Measurements from ENCODE around the gene RASSF8.
"Not testable (repeated sequence)": the region's sequence is repeated elsewhere in the genome, so short reads cannot be mapped to it uniquely, and the experiment has no call there.

The RASSF8 gene

DNA sequence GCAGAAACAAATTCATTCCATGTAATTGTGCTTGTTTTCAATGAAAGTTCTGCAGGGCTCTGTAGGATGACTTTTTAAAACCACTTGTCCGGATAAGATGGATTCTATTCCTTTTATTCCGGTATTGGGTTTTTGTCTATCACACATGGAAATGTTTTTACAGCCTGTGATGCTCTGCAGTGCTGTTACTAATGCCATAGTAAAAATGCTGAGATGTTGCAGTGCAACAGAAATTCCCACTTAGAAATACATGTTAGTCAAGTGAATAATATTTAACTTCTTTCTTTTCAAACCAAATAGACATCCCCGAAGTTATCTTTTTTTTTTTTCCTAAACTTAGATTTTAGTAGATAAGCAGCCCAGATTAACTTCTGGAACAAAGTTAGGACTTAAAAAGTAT is 71.9 kb downstream of the RASSF8 start:
- DNase-seq (ENCODE audit: low read depth): no peak

- no peak for DNase-seq (ENCODE audit: low read depth)
Observed at GRCh38 chr12:26031318-26031717, 72.8 kb downstream of the RASSF8 start.

DNA sequence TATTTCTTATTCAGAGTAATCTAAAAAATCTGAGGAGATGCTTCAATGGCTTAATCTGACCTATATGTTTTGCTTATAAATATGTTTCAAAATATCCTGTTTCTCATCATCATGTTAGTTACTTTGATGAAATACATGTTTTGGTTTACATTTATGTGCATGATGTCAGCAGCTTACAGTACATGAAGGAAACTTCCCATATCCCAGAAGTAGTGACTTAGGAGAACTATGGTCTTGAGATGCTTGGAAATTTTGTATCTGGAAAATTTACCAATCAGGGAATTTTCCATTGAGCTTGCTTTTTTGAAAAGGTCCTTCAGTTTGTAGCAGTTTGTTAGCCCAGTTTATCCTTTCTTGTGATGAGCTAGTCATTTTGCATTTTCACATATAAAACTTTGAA is 73.3 kb downstream of the RASSF8 start:
- DNase-seq (ENCODE audit: low read depth): no peak

- DNase-seq (ENCODE audit: low read depth): no peak
Observed at GRCh38 chr12:26032290-26032689, 73.8 kb downstream of the RASSF8 start.

DNA sequence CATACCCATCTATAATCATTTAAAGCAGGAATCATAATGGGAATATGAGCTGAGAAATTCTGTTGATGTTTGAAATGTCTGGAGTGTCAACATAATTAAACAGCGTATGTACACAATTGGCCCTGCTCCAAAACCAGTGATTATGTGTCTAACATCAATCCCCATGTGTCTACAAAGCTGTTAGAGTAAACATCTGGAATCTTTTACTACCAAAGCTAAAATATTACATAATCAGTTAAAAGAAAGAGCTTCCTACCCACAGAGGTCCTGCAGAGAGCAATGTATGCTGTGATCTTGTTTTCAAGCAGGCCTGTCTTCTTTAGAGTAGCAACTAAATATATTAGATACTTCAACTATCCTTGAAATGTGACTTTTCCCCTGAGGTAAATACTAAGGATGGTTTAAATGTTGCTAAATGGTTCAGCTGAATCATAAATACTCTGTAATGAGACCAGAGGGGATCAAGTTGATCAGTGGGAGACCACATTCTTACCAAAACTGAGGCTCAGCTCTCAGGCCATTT is 74.3 kb downstream of the RASSF8 start:
- no peak for DNase-seq (ENCODE audit: low read depth)

GRCh38 chr12:26034371-26035142 is 76.1 kb downstream of the RASSF8 start:
- DNase-seq (ENCODE audit: low read depth): no peak

- DNase-seq (ENCODE audit: low read depth): no peak
Observed at GRCh38 chr12:26036877-26037276, 78.4 kb downstream of the RASSF8 start.

GRCh38 chr12:26037615-26038220 is 79.2 kb downstream of the RASSF8 start:
- no peak for DNase-seq (ENCODE audit: low read depth)

DNA sequence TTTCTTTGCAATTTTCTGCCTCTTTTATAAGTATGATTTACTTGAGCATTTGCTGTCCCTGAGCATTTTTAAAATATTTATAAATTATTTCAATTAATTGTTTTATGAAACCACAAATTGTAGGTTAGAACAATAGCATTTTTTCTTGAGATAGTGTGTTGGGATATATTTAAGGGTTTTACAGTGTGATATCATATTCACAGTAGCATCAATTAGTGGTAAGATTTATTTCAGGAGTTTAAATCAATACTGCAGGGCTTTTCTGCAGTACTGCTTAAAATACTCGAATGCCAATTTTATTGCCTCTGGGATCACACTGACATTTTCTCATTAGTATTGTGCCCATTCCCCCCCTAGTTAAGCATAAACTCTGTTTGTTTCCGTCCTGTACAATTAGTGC is 84.2 kb downstream of the RASSF8 start:
- DNase-seq (ENCODE audit: low read depth): no peak

- no peak for DNase-seq (ENCODE audit: low read depth)
Observed at GRCh38 chr12:26043135-26044006, 84.9 kb downstream of the RASSF8 start.

GRCh38 chr12:26044007-26044394 is 85.5 kb downstream of the RASSF8 start:
- no peak for DNase-seq (ENCODE audit: low read depth)

DNA sequence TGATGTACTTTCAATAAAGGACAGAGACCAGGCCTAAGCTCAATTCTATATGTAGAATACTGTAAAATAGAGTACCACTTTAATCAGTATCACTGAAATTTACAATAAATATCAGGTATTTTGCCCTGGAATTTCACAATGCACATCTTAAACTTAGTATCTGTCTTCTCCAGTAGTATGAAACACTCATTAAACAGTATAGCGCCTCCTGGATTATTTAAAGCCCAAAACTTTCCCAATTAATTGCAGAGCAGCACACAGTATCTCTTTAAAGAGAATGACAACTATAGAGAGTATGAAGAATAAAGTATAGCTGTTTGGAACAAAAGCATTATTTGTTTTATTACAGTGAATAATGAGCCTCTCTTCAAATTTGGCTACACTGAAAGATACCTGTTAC is 86.1 kb downstream of the RASSF8 start:
- DNase-seq (ENCODE audit: low read depth): no peak

- DNase-seq (ENCODE audit: low read depth): no peak
Observed at GRCh38 chr12:26046203-26046602, 87.7 kb downstream of the RASSF8 start.

DNA sequence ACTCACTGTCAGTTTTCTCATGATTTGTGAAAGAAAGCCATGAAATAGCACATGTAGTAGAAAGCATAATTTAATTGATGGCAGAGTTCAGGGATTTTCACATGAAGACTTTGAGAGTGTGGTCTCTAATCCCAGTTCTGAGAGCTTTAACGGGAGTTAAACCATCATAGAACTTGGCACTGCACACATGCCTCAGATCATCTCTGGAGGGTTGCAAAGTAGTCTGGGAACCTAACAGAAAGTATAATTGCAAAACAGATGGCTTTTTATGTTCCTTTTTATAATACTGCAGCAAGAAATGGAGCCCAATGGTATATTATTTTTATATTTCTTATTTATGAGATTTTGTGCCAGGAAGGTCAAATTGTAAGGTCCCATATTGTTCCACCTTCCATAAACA is 88.4 kb downstream of the RASSF8 start:
- DNase-seq (ENCODE audit: low read depth): no peak

DNA sequence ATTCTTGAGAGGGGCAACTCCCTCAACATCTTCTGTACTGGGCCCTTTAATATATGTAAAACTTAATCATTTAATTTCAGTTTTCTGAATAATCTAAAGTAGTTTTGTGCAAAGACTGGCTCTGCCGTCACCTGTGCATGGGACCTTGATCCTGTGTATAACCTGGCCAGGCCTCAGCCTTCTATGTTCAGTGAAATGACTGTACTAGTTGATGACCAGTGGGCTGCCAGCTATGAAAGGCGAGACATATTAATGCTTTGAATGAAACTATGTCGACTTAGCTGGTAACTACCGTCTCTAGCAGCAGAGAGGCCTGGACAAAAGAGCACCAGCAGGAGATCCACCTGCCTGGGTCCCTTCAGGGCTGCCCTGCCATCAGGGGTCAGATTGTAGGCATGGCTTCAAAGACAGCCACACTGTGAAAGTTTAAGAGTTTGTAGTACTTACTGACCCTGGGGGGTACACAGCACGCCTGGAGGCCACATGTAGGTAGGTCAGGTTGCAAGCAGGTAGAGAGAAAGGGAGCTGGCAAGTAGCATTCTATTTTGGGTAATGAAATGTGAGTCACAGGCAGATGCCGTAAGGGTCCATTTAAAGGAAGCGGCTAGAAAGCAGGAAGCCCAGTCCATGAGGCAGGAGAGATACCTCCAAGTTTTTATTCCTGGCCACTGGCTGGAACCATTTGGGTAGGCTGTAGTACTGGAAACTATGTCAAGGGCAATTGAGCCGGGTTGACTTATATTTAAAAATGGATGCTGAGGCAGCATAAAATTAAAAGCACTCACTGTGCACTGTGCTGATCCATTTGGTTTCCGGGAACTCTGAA is 89.1 kb downstream of the RASSF8 start:
- DNase-seq (ENCODE audit: low read depth): no peak

DNA sequence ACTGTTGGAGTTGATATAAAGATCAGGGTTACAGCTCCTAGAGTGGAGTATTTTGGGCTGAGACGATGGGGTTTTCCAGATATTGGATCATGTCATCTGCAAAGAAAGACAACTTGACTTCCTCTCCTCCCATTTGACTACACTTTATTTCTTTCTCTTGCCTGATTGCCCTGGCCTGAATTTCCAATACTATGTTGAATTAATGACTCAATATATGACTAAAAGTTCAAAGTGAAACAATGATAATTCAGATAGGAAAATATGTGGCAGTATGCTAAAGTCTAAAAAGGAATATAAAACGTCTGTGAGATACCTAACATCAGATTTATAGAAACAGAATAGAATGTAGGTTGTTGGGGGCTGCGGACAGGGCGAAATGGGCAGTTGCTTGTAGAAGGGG is 94.2 kb downstream of the RASSF8 start:
- no peak for DNase-seq (ENCODE audit: low read depth)

- no peak for DNase-seq (ENCODE audit: low read depth)
Observed at GRCh38 chr12:26054383-26054782, 95.9 kb downstream of the RASSF8 start.

GRCh38 chr12:26055087-26055486 is 96.6 kb downstream of the RASSF8 start:
- DNase-seq (ENCODE audit: low read depth): no peak

- no peak for DNase-seq (ENCODE audit: low read depth)
Observed at GRCh38 chr12:26056335-26056734, 97.9 kb downstream of the RASSF8 start.

DNA sequence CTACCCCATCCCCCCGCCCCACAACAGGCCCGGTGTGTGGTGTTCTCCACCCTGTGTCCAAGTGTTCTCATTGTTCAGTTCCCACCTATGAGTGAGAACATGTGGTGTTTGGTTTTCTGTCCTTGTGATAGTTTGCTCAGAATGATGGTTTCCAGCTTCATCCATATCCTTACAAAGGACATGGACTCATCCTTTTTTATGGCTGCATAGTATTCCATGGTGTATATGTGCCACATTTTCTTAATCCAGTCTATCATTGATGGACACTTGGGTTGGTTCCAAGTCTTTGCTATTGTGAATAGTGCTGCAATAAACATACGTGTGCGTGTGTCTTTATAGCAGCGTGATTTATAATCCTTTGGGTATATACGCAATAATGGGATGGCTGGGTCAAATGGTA is 98.8 kb downstream of the RASSF8 start:
- DNase-seq (ENCODE audit: low read depth): not testable (repeated sequence)

DNA sequence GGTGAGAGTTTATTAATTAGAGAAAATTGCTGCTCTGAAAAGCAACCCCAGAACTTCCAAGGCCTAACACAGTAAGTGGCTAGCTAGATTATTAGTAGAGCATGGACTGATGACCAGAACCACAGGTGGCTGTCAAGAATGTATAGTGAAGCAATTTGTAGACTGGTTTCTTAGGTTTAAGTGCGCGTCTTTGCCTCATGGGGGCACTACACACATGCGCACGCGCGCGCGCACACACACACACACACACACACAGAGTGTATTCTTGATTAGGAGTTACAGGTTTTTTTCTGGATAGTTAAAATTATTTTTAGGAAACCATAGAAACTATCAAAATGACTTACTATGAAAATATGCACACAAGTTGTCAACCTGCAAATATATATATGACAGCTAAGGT is 99.8 kb downstream of the RASSF8 start:
- no peak for DNase-seq (ENCODE audit: low read depth)

DNA sequence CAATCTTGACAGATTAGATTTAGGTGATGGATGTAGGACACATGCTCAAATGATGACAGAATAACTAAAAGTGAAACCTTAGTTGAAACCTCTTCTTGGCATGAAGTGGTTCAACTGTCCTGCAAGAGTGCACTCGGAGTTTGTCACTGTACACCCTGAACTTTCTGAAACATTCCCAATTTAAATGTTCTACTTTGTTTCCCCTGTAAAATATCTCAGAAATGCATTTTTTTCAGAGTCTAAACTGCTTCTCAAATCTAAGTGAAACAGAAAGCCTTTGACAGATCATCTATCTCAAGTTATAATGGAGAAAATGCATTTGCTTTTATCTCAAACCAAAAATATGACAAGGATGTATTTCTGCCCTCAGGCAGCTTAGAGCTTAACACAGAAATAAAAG is 100.3 kb downstream of the RASSF8 start:
- DNase-seq (ENCODE audit: low read depth): no peak
